K562 (cell line): ENCODE data around the gene FARP1. TPM values are rescaled to one million over a fixed set of nuclear protein-coding genes. Genes with fewer than 3 reads are reported as not detected.
A peak's percentile ranks its signal among the peaks of the same experiment; 100 is the strongest.

ENCODE experiments used
- ATAC-seq: fragments of 200-7000 bp; cut with Tn5 transposase; 3 replicates; pipeline ENCODE4 v1.9.1; 2020; ENCODE audit warnings: moderate library complexity
- BruUV-seq: library from RNA; stranded (reverse); fragments of 400-500 nt; replicated peaks from 2 replicates; lab custom pipeline; 2021; lab: Mats Ljungman, UMichigan
- CTCF ChIA-PET: fragments of 300-600 bp; formaldehyde crosslinking; extraction: SDS; loops from one replicate; lab custom pipeline; 2021; ENCODE audit warnings: low intra/inter-chr PET ratio; lab: Yijun Ruan, JAX
- POLR2A ChIA-PET: fragments of 300-600, 350-650 bp; sonication (Branson Sonifier 250); formaldehyde crosslinking; extraction: SDS; loops from one replicate; lab custom pipeline; 2021; ENCODE audit warnings: antibody characterized with exemption, inconsistent platforms; lab: Yijun Ruan, JAX
- DNase-seq, 4 experiments: peaks; one replicate each; pipeline versions ENCODE4 v3.0.0 to v3.0.0-alpha.2; 2011 to 2018; ENCODE audit warnings: low spot score in 3 of 4, mixed read lengths in 3 of 4; ENCODE audit errors: extremely low read depth in 1 of 4
- FAIRE-seq: peaks from 2 replicates; lab custom pipeline; 2011; peaks lifted over from hg19 to GRCh38; lab: Jason Lieb, UNC
- H2AFZ ChIP-seq: 2 replicates; pipeline ENCODE4 v1.6.0; 2011; ENCODE audit warnings: low read depth, low read length, control low read depth, inconsistent platforms
- H3K27ac ChIP-seq: fragments of 200-600 bp; 3 replicates; pipeline ENCODE4 v1.8.0; 2011; ENCODE audit warnings: low read depth, mild to moderate bottlenecking, control low read depth, inconsistent platforms, low read length, moderate library complexity, mixed read lengths; ENCODE audit errors: extremely low read depth
- H3K27me3 ChIP-seq, 2 experiments: fragments of 300-600 bp in 1 of 2; 2 replicates in 1 of 2; 3 replicates in 1 of 2; pipeline versions ENCODE4 v1.6.0 to v1.8.0; 2011; ENCODE audit warnings: inconsistent platforms in 2 of 2, low read length in 2 of 2, mild to moderate bottlenecking in 1 of 2, mixed read lengths in 1 of 2, moderate library complexity in 1 of 2; ENCODE audit not compliant: control insufficient read depth in 2 of 2, insufficient read depth in 2 of 2
- H3K36me3 ChIP-seq: fragments of 300-600 bp; 3 replicates; pipeline ENCODE4 v1.8.0; 2011; ENCODE audit warnings: mild to moderate bottlenecking, low read length, inconsistent platforms; ENCODE audit not compliant: control insufficient read depth, insufficient read depth
- H3K4me1 ChIP-seq, 2 experiments: fragments of 200-600 bp in 1 of 2; replicated peaks in 1 of 2; 2 replicates in 1 of 2; 3 replicates in 1 of 2; pipeline versions ENCODE4 v1.5.1 to v1.8.0; 2011; ENCODE audit warnings: inconsistent platforms in 2 of 2, low read length in 2 of 2, mild to moderate bottlenecking in 1 of 2, mixed read lengths in 1 of 2, moderate library complexity in 1 of 2; ENCODE audit not compliant: control insufficient read depth in 2 of 2, insufficient read depth in 2 of 2
- H3K4me2 ChIP-seq: 2 replicates; pipeline ENCODE4 v1.6.1; 2011; ENCODE audit warnings: low read length, control low read depth, inconsistent platforms, mixed read lengths; ENCODE audit not compliant: insufficient read depth
- H3K4me3 ChIP-seq: fragments of 200-600 bp; sonication (generic), shearing (Covaris generic); 2 replicates; pipeline ENCODE4 v1.5.1; 2016; ENCODE audit warnings: control low read depth, inconsistent platforms
- H3K79me2 ChIP-seq: fragments of 200-600 bp; 3 replicates; pipeline ENCODE4 v1.8.0; 2011; ENCODE audit warnings: low read length, inconsistent platforms; ENCODE audit not compliant: control insufficient read depth, insufficient read depth
- H3K9ac ChIP-seq, 2 experiments: 2 replicates each; pipeline versions ENCODE4 v1.6.0 to v1.6.1; 2011; ENCODE audit warnings: low read depth in 2 of 2, low read length in 2 of 2, control low read depth in 1 of 2, inconsistent platforms in 1 of 2, mild to moderate bottlenecking in 1 of 2, mixed read lengths in 1 of 2; ENCODE audit not compliant: insufficient read depth in 1 of 2
- H3K9me1 ChIP-seq: one replicate; pipeline ENCODE4 v1.6.0; 2011; ENCODE audit warnings: inconsistent platforms, mild to moderate bottlenecking, low read length, moderate library complexity; ENCODE audit not compliant: control insufficient read depth, insufficient read depth
- H3K9me3 ChIP-seq: replicated peaks from 2 replicates; pipeline ENCODE4 v1.5.1; 2011; ENCODE audit warnings: low read depth, low read length, inconsistent platforms; ENCODE audit not compliant: control insufficient read depth, insufficient read depth
- H4K20me1 ChIP-seq: replicated peaks from 2 replicates; pipeline ENCODE4 v1.6.1; 2011; ENCODE audit warnings: low read length, inconsistent platforms, mixed read lengths; ENCODE audit not compliant: control insufficient read depth, insufficient read depth
- ARID1B ChIP-seq: fragments of 450-650 bp; IDR thresholded peaks from 2 replicates; pipeline ENCODE4 v1.6.1; 2016; ENCODE audit warnings: antibody characterized with exemption, mild to moderate bottlenecking, inconsistent platforms
- BCL6 ChIP-seq: fragments of 250-450 bp; sonication (Bioruptor Pico); IDR thresholded peaks from 2 replicates; pipeline ENCODE4 v1.4.0; 2020
- CBFA2T3 ChIP-seq: fragments of 450-650 bp; IDR thresholded peaks from 2 replicates; pipeline ENCODE4 v1.6.1; 2017
- CHD4 ChIP-seq: fragments of 200-600 bp; sonication (generic); IDR thresholded peaks from 3 replicates; pipeline ENCODE4 v1.6.1; 2012; ENCODE audit warnings: low read depth, mild to moderate bottlenecking, mixed read lengths, low read length, inconsistent platforms; ENCODE audit not compliant: insufficient read depth, insufficient replicate concordance, poor library complexity, severe bottlenecking
- CTBP1 ChIP-seq: fragments of 450-650 bp; IDR thresholded peaks from 2 replicates; pipeline ENCODE4 v1.6.1; 2016; ENCODE audit warnings: borderline replicate concordance
- CTCF ChIP-seq, 3 experiments: IDR thresholded peaks in 2 of 3; conservative IDR thresholded peaks in 1 of 3; 2 replicates each; pipeline ENCODE4 v1.5.1; 2011 to 2012; ENCODE audit warnings: low read length in 3 of 3, mild to moderate bottlenecking in 3 of 3, control low read depth in 2 of 3, improper control_type of control experiment in 1 of 3, inconsistent platforms in 1 of 3, low read depth in 1 of 3, mixed read lengths in 1 of 3, moderate library complexity in 1 of 3; ENCODE audit not compliant: insufficient read depth in 2 of 3
- CXXC5 ChIP-seq: fragments of 250-450 bp; sonication (Bioruptor Pico); IDR thresholded peaks from 2 replicates; pipeline ENCODE4 v1.8.0; 2022; ENCODE audit warnings: inconsistent platforms, mild to moderate bottlenecking, moderate library complexity
- DPF2 ChIP-seq: fragments of 450-650 bp; IDR thresholded peaks from 2 replicates; pipeline ENCODE4 v1.6.1; 2016
- HSF4 ChIP-seq: fragments of 250-450 bp; sonication (Bioruptor Pico); IDR thresholded peaks from 2 replicates; pipeline ENCODE4 v2.1.2; 2022; ENCODE audit warnings: mild to moderate bottlenecking, moderate library complexity, borderline replicate concordance
- ILK ChIP-seq: fragments of 450-650 bp; IDR thresholded peaks from 2 replicates; pipeline ENCODE4 v1.6.1; 2016; ENCODE audit warnings: missing genetic modification characterization, low read depth, mild to moderate bottlenecking, missing compliant biosample characterization, moderate library complexity, borderline replicate concordance
- KDM2B ChIP-seq: fragments of 250-450 bp; sonication (Bioruptor Pico); IDR thresholded peaks from 2 replicates; pipeline ENCODE4 v1.8.0; 2021; ENCODE audit warnings: mild to moderate bottlenecking, moderate library complexity
- MEIS2 ChIP-seq: fragments of 450-650 bp; IDR thresholded peaks from 2 replicates; pipeline ENCODE4 v1.6.1; 2014; ENCODE audit warnings: mild to moderate bottlenecking; ENCODE audit not compliant: partially characterized antibody
- MTA2 ChIP-seq: fragments of 450-650 bp; IDR thresholded peaks from 2 replicates; pipeline ENCODE4 v1.6.1; 2016; ENCODE audit warnings: low read depth
- NFIC ChIP-seq: fragments of 450-650 bp; IDR thresholded peaks from 2 replicates; pipeline ENCODE4 v1.6.1; 2017; ENCODE audit warnings: mild to moderate bottlenecking, inconsistent platforms
- NR2C2 ChIP-seq, 2 experiments: fragments of 200-800 bp in 1 of 2; sonication (Bioruptor generic) in 1 of 2; sonication (generic) in 1 of 2; formaldehyde crosslinking in 1 of 2; IDR thresholded peaks; 2 replicates each; pipeline versions ENCODE4 v1.6.1 to v1.8.0; 2016 to 2022; ENCODE audit warnings: mild to moderate bottlenecking in 1 of 2, missing compliant biosample characterization in 1 of 2, missing genetic modification characterization in 1 of 2, missing genetic modification reagents in 1 of 2
- PKNOX1 ChIP-seq: fragments of 450-650 bp; IDR thresholded peaks from 2 replicates; pipeline ENCODE4 v1.6.1; 2016
- SOX6 ChIP-seq: fragments of 450-650 bp; IDR thresholded peaks from 2 replicates; pipeline ENCODE4 v1.6.1; 2014; ENCODE audit warnings: mild to moderate bottlenecking
- TAL1 ChIP-seq: fragments of 450-650 bp; IDR thresholded peaks from 2 replicates; pipeline ENCODE4 v1.6.1; 2016; ENCODE audit warnings: mild to moderate bottlenecking
- TCF3 ChIP-seq: sonication (generic); formaldehyde crosslinking; IDR thresholded peaks from 2 replicates; pipeline ENCODE4 v1.4.0; 2020; ENCODE audit warnings: mild to moderate bottlenecking, missing genetic modification reagents
- ZNF408 ChIP-seq: fragments of 250-450 bp; sonication (Bioruptor Pico); IDR thresholded peaks from 2 replicates; pipeline ENCODE4 v1.4.0; 2020; ENCODE audit warnings: low read depth, mild to moderate bottlenecking, moderate library complexity
- WGBS: fragments of 100-300 bp; shearing (Covaris generic); methylation state at CpG from one replicate; pipeline ENCODE4 v1.1.6; 2016; ENCODE audit warnings: low coverage, mixed read lengths; ENCODE audit not compliant: insufficient coverage; ENCODE audit errors: missing lambda C conversion rate; 5-methylcytosine and 5-hydroxymethylcytosine counted together
- in situ Hi-C: fragments of 300-500 bp; cut with MboI; formaldehyde crosslinking; loops from 4 replicates; pipeline ENCODE4 v1.15.0; 2018; ENCODE audit warnings: inconsistent platforms, mixed read lengths
- intact Hi-C: fragments of 100-400 bp; cut with micrococcal nuclease; formaldehyde crosslinking; loops from 2 replicates; pipeline ENCODE4 v1.14.2; 2022
- polyA plus RNA-seq, 8 experiments: library from polyadenylated mRNA; depleted of rRNA in 4 of 8; stranded (reverse) in 5 of 8; unstranded in 3 of 8; fragments of >200 nt; fragmentation: Nextera tagmentation in 2 of 8; fragmentation: Illumina TruSeq in 1 of 8; extraction: Ambion mirVana in 2 of 8; extraction: Trizol in 1 of 8; gene quantifications; 2 replicates each; pipeline versions ENCODE4 v1.2.1 to v1.2.3, GENCODE V29; 2011 to 2014; ENCODE audit warnings: inconsistent platforms in 1 of 8, missing spikeins in 1 of 8
- total RNA-seq, 7 experiments: library from RNA; depleted of rRNA in 6 of 7; stranded (reverse); fragments of >200 nt in 6 of 7; fragmentation: Illumina TruSeq in 2 of 7; extraction: Trizol in 2 of 7; gene quantifications; 2 replicates each; pipeline versions ENCODE4 v1.2.1 to v1.2.3, GENCODE V29; 2011 to 2021; ENCODE audit warnings: low replicate concordance in 1 of 7

FARP1 gene
- total and polyA plus RNA-seq, 9 of the 15 experiments (the other 6 are each of a cell fraction or from before 2014, with no cell fraction given), result 0.03 to 0.29 (median 0.05) TPM; not detected in 3

GRCh38 chr13:98222816-98223215 lies 79.9 kb downstream of the FARP1 start:
- ATAC-seq (peak; percentile 86), FAIRE-seq (no peak), DNase-seq (peak; percentile 58 to 75 (median 64))
- ChIA-PET POLR2A (interaction anchor here (0.7 kb wide), 1 partner anchor 348 kb away, joined by 3 read pairs; no protein-coding TSS in a partner anchor), CTCF (no interaction called here)
- H3K9ac ChIP-seq, result no peak overlapping the region
- 0% methylated on average over 5 of the region's 7 CpGs for WGBS
- H3K4me3 ChIP-seq, result no peak overlapping the region
- in situ Hi-C loops (no loop called here), intact Hi-C loops (no loop called here)
- peaks cover 0 to 4% of the 10 kb centered on the region in 2 experiments; a peak in 3 of 5 replicates for H3K4me1 ChIP-seq
- no peaks in the 10 kb centered on the region for H3K9me1 ChIP-seq
- H3K9me3 ChIP-seq, result no peaks in the 10 kb centered on the region
- no peak overlapping the region; the same call in 1 of the 2 replicates for H3K4me2 ChIP-seq
- H3K27me3 ChIP-seq, result peaks cover 8 to 30% of the 10 kb centered on the region in 2 experiments; a peak in 4 of 5 replicates
- no peaks in the 10 kb centered on the region for H3K79me2 ChIP-seq
- H4K20me1 ChIP-seq, result no peaks in the 10 kb centered on the region; the same call in 1 of the 2 replicates
- H3K27ac ChIP-seq, result no peak overlapping the region
- no peak overlapping the region for H2AFZ ChIP-seq
- H3K36me3 ChIP-seq, result no peaks in the 10 kb centered on the region
- no TSS peak for BruUV-seq
- TF ChIP-seq CTCF (IDR thresholded peaks at IDR 0.05 in 2 of 3, conservative IDR thresholded peaks at IDR 0.05 in 1 of 3; ENCODE audit: insufficient read depth in 2 of 3, low read depth in 1 of 3, low read length in 3 of 3) (no peak), CBFA2T3 (peak; percentile 78), MEIS2 (peak; percentile 22), SOX6 (0 out of 2 replicates have a peak, but pooled peaks have one; percentile 13), ILK (tag) (no peak), CTBP1 (peak; percentile 66; the same call in 1 of the 2 replicates), CXXC5 (0 out of 2 replicates have a peak, but pooled peaks have one; percentile 23), NR2C2 (CRISPR knock-in tag; IDR thresholded peaks at IDR 0.05) (no peak), NR2C2 (tag; IDR thresholded peaks at IDR 0.05) (no peak), KDM2B (CRISPR knock-in tag) (no peak), ZNF408 (no peak), TCF3 (CRISPR knock-in tag) (peak; percentile 78), BCL6 (CRISPR knock-in tag) (no peak), DPF2 (peak; percentile 58), TAL1 (peak; percentile 76), CHD4 (no peak), HSF4 (CRISPR knock-in tag) (no peak), PKNOX1 (peak; percentile 63; the same call in 1 of the 2 replicates), NFIC (peak; percentile 19; the same call in 1 of the 2 replicates), MTA2 (peak; percentile 43; the same call in 1 of the 2 replicates), ARID1B (peak; percentile 79)
